HG02884 (cell line): ENCODE measurements around the gene GDPD5.

ENCODE experiments used
- ATAC-seq: cut with Tn5 transposase; IDR thresholded peaks from one replicate; pipeline ENCODE4 v1.9.1; 2021; ENCODE audit warnings: mild to moderate bottlenecking, moderate library complexity; ENCODE audit not compliant: unreplicated experiment

GDPD5 gene

DNA sequence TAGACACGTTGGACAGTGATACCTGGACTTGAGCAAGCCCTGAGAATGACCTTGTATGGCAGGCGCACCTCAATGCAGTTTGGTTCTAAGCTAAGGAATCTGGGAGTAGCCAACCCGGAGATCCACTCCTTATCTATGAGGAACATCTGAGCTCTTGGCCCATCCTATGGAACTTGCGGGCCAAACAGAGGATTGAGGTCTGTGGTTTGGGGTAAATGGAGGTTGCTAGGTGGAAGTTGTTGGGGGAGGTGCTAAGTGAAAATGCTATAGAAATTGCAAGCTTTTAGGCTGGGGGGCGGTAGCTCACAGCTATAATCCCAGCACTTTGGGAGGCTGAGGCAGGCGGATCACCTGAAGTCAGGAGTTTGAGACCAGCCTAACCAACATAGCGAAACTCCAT, 8.9 kb downstream of the GDPD5 start:
- no peak for ATAC-seq

- ATAC-seq: no peak
Observed at GRCh38 chr11:75516140-75516539, 9.6 kb downstream of the GDPD5 start.

DNA sequence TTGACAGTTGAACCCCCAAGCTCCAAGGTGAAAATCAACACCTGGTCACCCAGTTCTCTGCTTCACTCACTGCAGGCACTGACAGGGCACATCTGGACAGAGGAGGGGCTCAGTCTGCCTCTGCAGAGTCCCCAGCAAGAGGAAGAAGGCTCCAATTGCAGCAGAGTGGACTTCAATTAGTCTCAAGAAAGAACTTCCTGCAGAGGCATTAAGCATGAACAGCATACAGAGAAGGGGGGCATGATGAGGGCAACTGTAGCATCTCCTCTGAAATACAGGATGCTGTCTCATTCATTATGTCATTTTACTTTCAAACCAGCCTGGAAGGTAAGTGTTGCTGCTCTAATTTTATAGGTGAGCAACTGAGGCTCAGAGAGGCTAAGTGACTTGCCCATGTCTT, 11.1 kb downstream of the GDPD5 start:
- no peak for ATAC-seq

DNA sequence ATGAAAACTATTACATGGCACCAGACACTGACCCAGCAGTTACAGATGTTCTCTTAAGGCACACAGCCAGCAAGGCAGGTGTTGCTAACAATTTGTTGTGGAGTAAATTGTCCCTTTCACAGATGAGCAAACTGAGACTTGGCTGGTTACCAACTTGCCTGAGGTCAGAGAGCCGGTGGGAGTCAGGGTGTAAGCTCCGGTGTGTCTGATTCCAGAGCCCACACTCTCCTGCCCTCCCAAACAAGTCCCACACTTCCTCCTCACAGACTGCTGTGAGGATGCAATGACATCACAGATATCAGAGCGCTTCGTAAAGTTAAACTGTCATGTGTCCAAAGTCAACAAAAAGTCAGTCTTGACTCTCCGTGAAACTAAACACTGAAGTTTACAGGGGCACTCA, 12.5 kb downstream of the GDPD5 start:
- no peak for ATAC-seq

GRCh38 chr11:75510723-75511019, 15.1 kb downstream of the GDPD5 start:
- ATAC-seq: no peak

GRCh38 chr11:75510004-75510722, 15.6 kb downstream of the GDPD5 start:
- ATAC-seq: no peak

- no peak for ATAC-seq
Observed at GRCh38 chr11:75509020-75509720, 16.6 kb downstream of the GDPD5 start.

GRCh38 chr11:75508051-75508561, 17.6 kb downstream of the GDPD5 start:
- ATAC-seq: no peak

- no peak for ATAC-seq
Observed at GRCh38 chr11:75507571-75507970, 18.2 kb downstream of the GDPD5 start.

GRCh38 chr11:75506827-75507226, 18.9 kb downstream of the GDPD5 start:
- no peak for ATAC-seq

GRCh38 chr11:75505916-75506692, 19.6 kb downstream of the GDPD5 start:
- ATAC-seq: no peak

- no peak for ATAC-seq
Observed at GRCh38 chr11:75504501-75504900, 21.2 kb downstream of the GDPD5 start.

GRCh38 chr11:75503531-75504099, 22.1 kb downstream of the GDPD5 start:
- ATAC-seq: no peak

GRCh38 chr11:75502138-75502537, 23.6 kb downstream of the GDPD5 start:
- no peak for ATAC-seq

GRCh38 chr11:75500742-75501141, 25.0 kb downstream of the GDPD5 start:
- no peak for ATAC-seq

DNA sequence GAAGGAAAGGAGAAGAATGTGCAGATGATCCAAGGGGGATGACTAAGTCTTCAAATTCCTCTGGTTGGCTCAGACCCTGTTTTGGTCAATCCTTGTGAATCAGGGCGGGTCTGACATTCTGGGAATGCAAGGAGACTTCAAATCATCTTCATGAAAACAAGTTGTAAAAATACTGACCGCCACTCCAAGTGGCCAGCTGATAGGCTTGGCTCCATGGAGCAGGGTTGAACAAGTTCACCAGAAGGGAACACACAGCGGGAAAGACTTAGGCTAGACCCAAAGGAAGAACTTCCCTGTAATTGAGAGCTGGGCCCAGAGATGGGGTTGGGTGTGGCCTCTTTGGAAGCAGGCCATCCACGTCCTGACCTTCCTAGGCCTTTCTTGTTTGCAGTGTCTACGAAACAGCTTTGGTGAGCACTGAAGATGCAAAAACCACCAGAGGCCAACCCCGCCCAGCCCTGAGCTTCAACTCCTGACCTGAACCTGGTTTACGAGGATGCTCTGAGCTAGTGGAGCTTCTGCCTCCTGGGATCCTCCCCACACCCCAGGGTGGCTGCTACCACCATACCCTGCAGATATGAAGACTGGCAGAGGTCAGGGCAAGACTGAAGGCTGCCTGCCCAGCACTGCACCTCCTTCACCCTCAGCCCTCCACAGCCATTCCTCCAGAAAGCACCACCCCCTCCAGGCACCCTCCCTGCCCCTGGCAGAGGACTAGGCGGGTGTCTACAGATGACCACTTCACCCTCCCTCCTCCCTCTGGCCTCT, 26.1 kb downstream of the GDPD5 start:
- no peak for ATAC-seq

GRCh38 chr11:75498556-75499255, 27.0 kb downstream of the GDPD5 start:
- ATAC-seq: no peak

DNA sequence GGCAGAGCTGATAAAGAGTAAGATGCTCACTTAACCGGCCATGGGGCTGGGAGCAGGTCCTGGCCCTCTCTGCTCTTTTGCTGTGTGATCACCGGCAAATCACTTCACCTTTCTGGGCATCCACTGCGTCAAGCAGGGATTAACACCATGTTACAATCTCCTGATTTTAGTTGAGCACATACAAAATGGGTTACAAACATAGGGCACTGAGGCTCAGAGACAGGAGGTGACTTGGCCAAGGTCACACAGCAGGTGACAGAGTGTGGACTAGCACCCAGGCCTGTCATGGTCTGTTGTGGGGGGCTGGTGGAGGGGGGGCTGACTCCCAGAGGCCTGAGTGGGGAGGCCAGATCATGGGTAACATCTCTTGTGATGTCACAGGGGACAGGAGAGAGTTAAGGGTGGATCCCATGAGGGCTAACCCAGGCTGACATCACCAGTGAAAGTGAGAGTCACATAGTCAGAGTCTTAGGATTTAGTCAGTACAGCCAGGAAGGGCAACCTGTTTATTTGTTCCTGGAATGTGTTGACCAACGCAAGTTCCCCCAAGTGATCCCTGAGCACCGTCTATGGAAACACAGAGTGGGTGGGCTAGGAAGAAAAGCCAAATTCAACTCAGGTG, 27.8 kb downstream of the GDPD5 start:
- no peak for ATAC-seq

DNA sequence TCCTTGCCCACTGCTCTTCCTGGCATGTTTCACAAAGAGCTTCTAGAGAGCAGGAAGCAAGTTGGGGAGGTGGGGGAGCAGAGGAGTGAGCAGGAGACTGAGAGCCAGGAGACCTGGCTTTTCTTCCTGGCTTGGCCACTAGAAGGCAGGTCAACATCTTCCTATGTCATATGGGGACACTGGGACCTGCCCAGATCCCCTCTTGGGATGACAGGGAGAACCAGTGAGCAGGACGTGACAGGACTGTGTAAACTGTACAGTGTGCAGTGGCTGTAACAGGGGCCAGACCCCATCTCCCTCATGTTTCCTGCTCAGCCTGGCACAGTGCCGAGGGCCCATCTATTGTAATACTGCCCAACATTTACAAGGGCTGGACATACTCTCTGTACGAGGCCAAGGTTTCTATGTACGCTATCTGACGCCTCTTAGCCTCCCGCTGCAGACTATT, 29.4 kb downstream of the GDPD5 start:
- ATAC-seq: no peak
